BLaER1 treated with 17β-estradiol and CSF1 and Interleukin-3, amounts not matched to agents 10 nM and 100 nM (cell line): ENCODE data around the gene SH3RF2.

ENCODE experiments used
- H3K27ac ChIP-seq, 11 experiments: shearing (Covaris generic); formaldehyde crosslinking; 2 replicates each; pipeline ENCODE4 v1.8.1; 2022
- H3K27me3 ChIP-seq, 11 experiments: shearing (Covaris generic); formaldehyde crosslinking; 2 replicates each; pipeline ENCODE4 v1.8.1; 2022
- H3K36me3 ChIP-seq, 11 experiments: shearing (Covaris generic); formaldehyde crosslinking; 2 replicates each; pipeline ENCODE4 v1.8.1; 2022
- H3K4me1 ChIP-seq, 10 experiments: shearing (Covaris generic); formaldehyde crosslinking; 2 replicates each; pipeline ENCODE4 v1.8.1; 2022
- H3K4me2 ChIP-seq, 11 experiments: shearing (Covaris generic); formaldehyde crosslinking; 2 replicates each; pipeline ENCODE4 v1.8.1; 2022
- H3K4me3 ChIP-seq, 10 experiments: shearing (Covaris generic); formaldehyde crosslinking; 2 replicates each; pipeline ENCODE4 v1.8.1; 2022
- H3K9ac ChIP-seq, 11 experiments: shearing (Covaris generic); formaldehyde crosslinking; 2 replicates each; pipeline ENCODE4 v1.8.1; 2022
- H3K9me3 ChIP-seq, 11 experiments: shearing (Covaris generic); formaldehyde crosslinking; replicated peaks in 1 of 11; 2 replicates each; pipeline ENCODE4 v1.8.1; 2022
- H4K20me1 ChIP-seq, 11 experiments: shearing (Covaris generic); formaldehyde crosslinking; 2 replicates each; pipeline ENCODE4 v1.8.1; 2022
- Cebpa-rat ChIP-seq, 11 experiments: shearing (Covaris generic); IDR thresholded peaks; 2 replicates each; pipeline ENCODE4 v1.8.1; 2022

The SH3RF2 gene

GRCh38 chr5:146018514-146019375, 82.4 kb downstream of the SH3RF2 start:
- H3K36me3 ChIP-seq: no peaks in the 10 kb centered on the region
- no peak overlapping the region for H3K4me3 ChIP-seq
- peaks cover 8 to 17% (median 12%) of the 10 kb centered on the region in 10 experiments for H3K4me1 ChIP-seq
- H4K20me1 ChIP-seq: no peaks in the 10 kb centered on the region
- no peaks in the 10 kb centered on the region for H3K9me3 ChIP-seq
- H3K9ac ChIP-seq: no peak overlapping the region
- H3K27ac ChIP-seq: no peak overlapping the region
- H3K27me3 ChIP-seq: no peaks in the 10 kb centered on the region
- TF ChIP-seq Cebpa-rat (IDR thresholded peaks at IDR 0.05): no peak
- no peak overlapping the region for H3K4me2 ChIP-seq

- Histone ChIP-seq H3K27ac (no peak overlapping the region), H3K9ac (no peak overlapping the region), H3K4me2 (no peak overlapping the region), H3K4me3 (no peak overlapping the region), H3K36me3 (no peaks in the 10 kb centered on the region), H3K4me1 (peaks cover 8 to 17% (median 12%) of the 10 kb centered on the region in 10 experiments), H4K20me1 (no peaks in the 10 kb centered on the region), H3K27me3 (no peaks in the 10 kb centered on the region), H3K9me3 (no peaks in the 10 kb centered on the region)
- TF ChIP-seq Cebpa-rat (IDR thresholded peaks at IDR 0.05): no peak
Measured at GRCh38 chr5:146020100-146020499, 83.7 kb downstream of the SH3RF2 start.

- Histone ChIP-seq H3K9me3 (no peaks in the 10 kb centered on the region), H4K20me1 (no peaks in the 10 kb centered on the region), H3K4me2 (no peak overlapping the region), H3K4me3 (no peak overlapping the region), H3K27ac (no peak overlapping the region), H3K9ac (no peak overlapping the region), H3K36me3 (no peaks in the 10 kb centered on the region), H3K4me1 (peaks cover 0 to 7% (median 0%) of the 10 kb centered on the region in 10 experiments; a peak in 3 of 20 replicates), H3K27me3 (no peaks in the 10 kb centered on the region)
- TF ChIP-seq Cebpa-rat (IDR thresholded peaks at IDR 0.05): no peak
Measured at GRCh38 chr5:146024034-146024433, 87.7 kb downstream of the SH3RF2 start.

- no peaks in the 10 kb centered on the region for H3K36me3 ChIP-seq
- no peak overlapping the region for H3K4me3 ChIP-seq
- no peaks in the 10 kb centered on the region for H3K9me3 ChIP-seq
- H3K27ac ChIP-seq: no peak overlapping the region
- H3K27me3 ChIP-seq: no peaks in the 10 kb centered on the region
- H4K20me1 ChIP-seq: no peaks in the 10 kb centered on the region
- H3K4me2 ChIP-seq: no peak overlapping the region
- no peak overlapping the region for H3K9ac ChIP-seq
- TF ChIP-seq Cebpa-rat (IDR thresholded peaks at IDR 0.05): no peak
- H3K4me1 ChIP-seq: peaks cover 0 to 13% (median 0%) of the 10 kb centered on the region in 10 experiments; a peak in 3 of 20 replicates
Measured at GRCh38 chr5:146025114-146025680, 88.8 kb downstream of the SH3RF2 start.

GRCh38 chr5:146025681-146026080, 89.3 kb downstream of the SH3RF2 start:
- peaks cover 0 to 13% (median 0%) of the 10 kb centered on the region in 10 experiments; a peak in 3 of 20 replicates for H3K4me1 ChIP-seq
- H3K9ac ChIP-seq: no peak overlapping the region
- TF ChIP-seq Cebpa-rat (IDR thresholded peaks at IDR 0.05): no peak
- H4K20me1 ChIP-seq: no peaks in the 10 kb centered on the region
- no peaks in the 10 kb centered on the region for H3K27me3 ChIP-seq
- no peaks in the 10 kb centered on the region for H3K9me3 ChIP-seq
- H3K27ac ChIP-seq: no peak overlapping the region
- no peak overlapping the region for H3K4me2 ChIP-seq
- no peak overlapping the region for H3K4me3 ChIP-seq
- H3K36me3 ChIP-seq: no peaks in the 10 kb centered on the region

GRCh38 chr5:146026307-146027010, 90.1 kb downstream of the SH3RF2 start:
- Histone ChIP-seq H3K4me1 (peaks cover 0 to 13% (median 0%) of the 10 kb centered on the region in 10 experiments; a peak in 3 of 20 replicates), H3K27ac (no peak overlapping the region), H3K4me2 (no peak overlapping the region), H3K9me3 (no peaks in the 10 kb centered on the region), H3K4me3 (no peak overlapping the region), H3K27me3 (no peaks in the 10 kb centered on the region), H4K20me1 (no peaks in the 10 kb centered on the region), H3K9ac (no peak overlapping the region), H3K36me3 (no peaks in the 10 kb centered on the region)
- no peak for TF ChIP-seq Cebpa-rat (IDR thresholded peaks at IDR 0.05)

GRCh38 chr5:146027751-146028150, 91.4 kb downstream of the SH3RF2 start:
- H3K36me3 ChIP-seq: no peaks in the 10 kb centered on the region
- H3K4me3 ChIP-seq: no peak overlapping the region
- no peaks in the 10 kb centered on the region for H3K27me3 ChIP-seq
- no peak for TF ChIP-seq Cebpa-rat (IDR thresholded peaks at IDR 0.05)
- no peak overlapping the region for H3K9ac ChIP-seq
- H3K27ac ChIP-seq: no peak overlapping the region
- no peaks in the 10 kb centered on the region for H4K20me1 ChIP-seq
- peaks cover 0 to 13% (median 0%) of the 10 kb centered on the region in 10 experiments; a peak in 3 of 20 replicates for H3K4me1 ChIP-seq
- no peaks in the 10 kb centered on the region for H3K9me3 ChIP-seq
- no peak overlapping the region for H3K4me2 ChIP-seq

GRCh38 chr5:146032911-146033310, 96.5 kb downstream of the SH3RF2 start:
- no peak for TF ChIP-seq Cebpa-rat (IDR thresholded peaks at IDR 0.05)
- Histone ChIP-seq H3K36me3 (no peaks in the 10 kb centered on the region), H3K27ac (no peak overlapping the region), H3K9ac (no peak overlapping the region), H3K9me3 (no peaks in the 10 kb centered on the region), H3K4me1 (peaks cover 0 to 23% (median 0%) of the 10 kb centered on the region in 10 experiments; a peak in 3 of 20 replicates), H4K20me1 (no peaks in the 10 kb centered on the region), H3K4me3 (no peak overlapping the region), H3K4me2 (no peak overlapping the region), H3K27me3 (no peaks in the 10 kb centered on the region)

- Histone ChIP-seq H3K27ac (no peak overlapping the region), H3K4me2 (no peak overlapping the region), H3K4me1 (peaks cover 0 to 15% (median 0%) of the 10 kb centered on the region in 10 experiments; a peak in 3 of 20 replicates), H3K9me3 (no peaks in the 10 kb centered on the region), H3K27me3 (no peaks in the 10 kb centered on the region), H3K36me3 (no peaks in the 10 kb centered on the region), H3K9ac (no peak overlapping the region), H3K4me3 (no peak overlapping the region), H4K20me1 (no peaks in the 10 kb centered on the region)
- TF ChIP-seq Cebpa-rat (IDR thresholded peaks at IDR 0.05): no peak
Measured at GRCh38 chr5:146034127-146034526, 97.7 kb downstream of the SH3RF2 start.
